T follicular helper cell (primary cell): ENCODE results near the gene ARHGAP8.

Experiments used
- DNase-seq: peaks from one replicate; pipeline ENCODE4 v3.0.0-alpha.2; 2020; ENCODE audit warnings: low read depth

The ARHGAP8 gene

GRCh38 chr22:44909241-44909640 lies 156.9 kb downstream of the ARHGAP8 start:
- no peak for DNase-seq
